Measurements from ENCODE around the gene RASSF1. TPM values are rescaled to one million over a fixed set of nuclear protein-coding genes. Genes with fewer than 3 reads are reported as not detected.

The RASSF1 gene
- total and polyA plus RNA-seq, 2 donors from 2014 or later: 19.1 to 28.9 TPM

DNA sequence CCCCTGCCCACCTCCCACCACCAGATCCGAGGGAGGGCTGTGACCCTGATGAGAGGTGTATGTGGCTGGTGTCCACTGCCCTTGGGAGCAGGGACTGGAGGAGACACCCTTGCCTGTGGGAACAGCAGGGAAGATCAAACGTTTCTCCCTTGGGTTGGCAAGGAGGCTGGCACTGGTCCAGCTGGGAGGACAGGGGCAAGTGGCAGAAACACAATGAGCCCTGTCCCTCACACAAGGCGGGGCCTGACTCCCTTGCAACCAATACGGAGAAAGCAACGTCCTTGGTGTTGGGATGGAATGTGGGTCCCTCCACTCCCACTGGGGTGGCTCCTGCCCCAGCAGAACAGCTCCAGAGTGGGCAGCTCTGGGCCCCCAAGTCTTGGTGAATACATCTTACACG, 23.3 kb downstream of the RASSF1 start:
- H3K36me3 ChIP-seq (ENCODE audit: control insufficient read depth in 2 of 3, insufficient read depth in 3 of 3, low read length in 3 of 3): peaks cover 6 to 18% (median 14%) of the 10 kb centered on the region in 3 donors
- DNase-seq: peak in 1 of 5 donors; percentile 85
- no peak overlapping the region for H3K9ac ChIP-seq (ENCODE audit: low read length in 3 of 3)

DNA sequence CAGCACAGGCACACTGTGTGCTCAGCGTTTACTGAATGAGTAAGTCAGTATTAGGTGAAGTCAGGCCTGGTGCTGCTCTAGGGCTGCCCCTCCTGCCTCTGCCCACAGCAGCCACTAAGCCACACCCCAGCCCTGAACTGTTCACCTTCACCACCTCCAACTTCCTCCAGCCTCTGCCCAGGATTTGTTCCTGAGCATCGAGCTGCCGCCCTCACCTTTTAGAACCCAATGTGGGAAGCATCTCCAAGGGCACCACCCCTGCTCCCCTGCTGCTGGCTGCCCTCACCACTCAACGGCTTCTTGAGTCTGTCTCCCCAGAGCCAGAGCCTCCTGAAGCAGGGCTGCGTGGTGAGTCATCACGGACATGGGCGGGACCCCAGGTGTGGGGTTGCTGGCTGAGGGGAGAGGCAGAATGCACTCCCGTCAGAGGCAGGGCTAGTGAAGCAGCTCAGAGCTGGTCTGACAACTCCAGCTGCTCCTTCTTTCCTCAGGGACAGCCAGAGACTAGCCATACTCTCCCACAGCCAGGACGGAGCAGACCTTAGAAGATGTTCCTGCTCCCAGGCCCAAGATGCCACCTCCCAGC, 23.9 kb downstream of the RASSF1 start:
- FAIRE-seq: no peak
- H3K9me3 ChIP-seq (ENCODE audit: control insufficient read depth in 2 of 3, insufficient read depth in 1 of 3, low read length in 3 of 3): no peaks in the 10 kb centered on the region
- H3K27ac ChIP-seq (ENCODE audit: low read depth in 2 of 2, low read length in 2 of 2): peak overlapping the region; percentile 1 to 5
- no peak overlapping the region for H3K9ac ChIP-seq (ENCODE audit: low read length in 3 of 3)
- H3K36me3 ChIP-seq (ENCODE audit: control insufficient read depth in 2 of 3, insufficient read depth in 3 of 3, low read length in 3 of 3): peaks cover 6 to 18% (median 14%) of the 10 kb centered on the region in 3 donors
- H3K4me1 ChIP-seq (ENCODE audit: control insufficient read depth in 2 of 3, insufficient read depth in 2 of 3, low read depth in 1 of 3, low read length in 3 of 3): peaks cover 3 to 33% (median 20%) of the 10 kb centered on the region in 3 donors
- H3K4me3 ChIP-seq (ENCODE audit: low read length in 3 of 3): no peak overlapping the region
- H3K27me3 ChIP-seq (ENCODE audit: control insufficient read depth, insufficient read depth, low read length): no peaks in the 10 kb centered on the region
- TF ChIP-seq, protein P1, sequence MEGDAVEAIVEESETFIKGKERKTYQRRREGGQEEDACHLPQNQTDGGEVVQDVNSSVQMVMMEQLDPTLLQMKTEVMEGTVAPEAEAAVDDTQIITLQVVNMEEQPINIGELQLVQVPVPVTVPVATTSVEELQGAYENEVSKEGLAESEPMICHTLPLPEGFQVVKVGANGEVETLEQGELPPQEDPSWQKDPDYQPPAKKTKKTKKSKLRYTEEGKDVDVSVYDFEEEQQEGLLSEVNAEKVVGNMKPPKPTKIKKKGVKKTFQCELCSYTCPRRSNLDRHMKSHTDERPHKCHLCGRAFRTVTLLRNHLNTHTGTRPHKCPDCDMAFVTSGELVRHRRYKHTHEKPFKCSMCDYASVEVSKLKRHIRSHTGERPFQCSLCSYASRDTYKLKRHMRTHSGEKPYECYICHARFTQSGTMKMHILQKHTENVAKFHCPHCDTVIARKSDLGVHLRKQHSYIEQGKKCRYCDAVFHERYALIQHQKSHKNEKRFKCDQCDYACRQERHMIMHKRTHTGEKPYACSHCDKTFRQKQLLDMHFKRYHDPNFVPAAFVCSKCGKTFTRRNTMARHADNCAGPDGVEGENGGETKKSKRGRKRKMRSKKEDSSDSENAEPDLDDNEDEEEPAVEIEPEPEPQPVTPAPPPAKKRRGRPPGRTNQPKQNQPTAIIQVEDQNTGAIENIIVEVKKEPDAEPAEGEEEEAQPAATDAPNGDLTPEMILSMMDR (IDR thresholded peaks at IDR 0.05; ENCODE audit: borderline replicate concordance, extremely low read depth, insufficient read depth): no peak
- intact Hi-C loops (cut with DNase I): no loop called here
- DNase-seq: peak in 1 of 5 donors; percentile 96

More for the DNA sequence above, 23.3 kb downstream of the RASSF1 start:
- intact Hi-C loops (cut with DNase I): no loop called here
- no peak for FAIRE-seq
- Histone ChIP-seq H3K9me3 (ENCODE audit: control insufficient read depth in 2 of 3, insufficient read depth in 1 of 3, low read length in 3 of 3) (no peaks in the 10 kb centered on the region), H3K27ac (ENCODE audit: low read depth in 2 of 2, low read length in 2 of 2) (peak overlapping the region in 1 of 2 donors; percentile 5), H3K4me1 (ENCODE audit: control insufficient read depth in 2 of 3, insufficient read depth in 2 of 3, low read depth in 1 of 3, low read length in 3 of 3) (peaks cover 3 to 35% (median 20%) of the 10 kb centered on the region in 3 donors), H3K27me3 (ENCODE audit: control insufficient read depth, insufficient read depth, low read length) (no peaks in the 10 kb centered on the region), H3K4me3 (ENCODE audit: low read length in 3 of 3) (no peak overlapping the region)
- TF ChIP-seq, protein P1 (IDR thresholded peaks at IDR 0.05; ENCODE audit: borderline replicate concordance, extremely low read depth, insufficient read depth): no peak

DNA sequence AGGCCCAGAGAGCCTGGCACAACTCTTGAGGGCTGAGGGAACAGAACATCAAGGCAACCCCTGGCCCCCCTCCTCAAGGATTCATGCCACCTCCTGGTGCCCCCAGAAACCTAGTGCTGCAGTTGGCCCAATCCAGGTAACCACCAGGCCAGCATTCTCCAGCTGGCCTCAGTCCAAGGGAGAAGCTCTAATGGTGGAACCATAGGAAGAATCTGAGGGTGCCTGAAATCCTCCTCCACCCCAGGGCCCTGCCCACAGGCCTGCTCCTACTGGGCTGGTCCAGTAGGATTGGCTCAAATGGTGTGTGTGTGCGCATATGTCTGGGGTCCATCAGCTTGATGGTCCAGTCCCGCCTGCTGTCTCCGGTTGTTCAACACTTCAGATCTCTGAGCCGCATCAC, 25.8 kb downstream of the RASSF1 start:
- intact Hi-C loops (cut with DNase I): no loop called here
- Histone ChIP-seq H3K27me3 (ENCODE audit: control insufficient read depth, insufficient read depth, low read length) (no peaks in the 10 kb centered on the region), H3K27ac (ENCODE audit: low read depth in 2 of 2, low read length in 2 of 2) (no peak overlapping the region), H3K9me3 (ENCODE audit: control insufficient read depth in 2 of 3, insufficient read depth in 1 of 3, low read length in 3 of 3) (no peaks in the 10 kb centered on the region), H3K36me3 (ENCODE audit: control insufficient read depth in 2 of 3, insufficient read depth in 3 of 3, low read length in 3 of 3) (peaks cover 6 to 18% (median 11%) of the 10 kb centered on the region in 3 donors), H3K4me3 (ENCODE audit: low read length in 3 of 3) (no peak overlapping the region), H3K4me1 (ENCODE audit: control insufficient read depth in 2 of 3, insufficient read depth in 2 of 3, low read depth in 1 of 3, low read length in 3 of 3) (peaks cover 0 to 23% (median 11%) of the 10 kb centered on the region in 3 donors), H3K9ac (ENCODE audit: low read length in 3 of 3) (no peak overlapping the region)
- TF ChIP-seq, protein P1 (IDR thresholded peaks at IDR 0.05; ENCODE audit: borderline replicate concordance, extremely low read depth, insufficient read depth): no peak
- FAIRE-seq (no peak), DNase-seq (no peak)

Data from kidney (tissue), 14 donors.